ENCODE results near the gene C2.

C2 gene

DNA sequence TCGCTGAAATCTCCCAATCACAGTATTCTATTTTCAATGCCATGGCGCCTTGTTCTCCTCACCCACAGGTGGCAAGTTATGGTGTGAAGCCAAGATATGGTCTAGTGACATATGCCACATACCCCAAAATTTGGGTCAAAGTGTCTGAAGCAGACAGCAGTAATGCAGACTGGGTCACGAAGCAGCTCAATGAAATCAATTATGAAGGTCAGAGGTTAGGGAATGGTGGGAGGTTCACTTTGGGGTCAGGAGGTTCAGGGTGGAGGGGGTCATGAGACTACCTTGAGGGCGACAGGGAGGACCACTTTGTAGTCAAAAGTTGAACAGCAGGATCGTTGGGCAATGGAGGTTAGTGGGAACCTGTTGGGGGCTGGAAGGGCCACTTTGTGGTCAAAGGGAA lies 20.8 kb downstream of the C2 start:
- ATAC-seq, result no peak
- TF ChIP-seq ESRRG (CRISPR knock-in tag; IDR thresholded peaks at IDR 0.05), result no peak
- TF ChIP-seq ZFP3 (CRISPR knock-in tag; IDR thresholded peaks at IDR 0.05), result no peak
- no peak for TF ChIP-seq RARB (CRISPR knock-in tag; IDR thresholded peaks at IDR 0.05)
- no peak for TF ChIP-seq ZC3H10 (CRISPR knock-in tag; IDR thresholded peaks at IDR 0.05)
- TF ChIP-seq, protein P1, sequence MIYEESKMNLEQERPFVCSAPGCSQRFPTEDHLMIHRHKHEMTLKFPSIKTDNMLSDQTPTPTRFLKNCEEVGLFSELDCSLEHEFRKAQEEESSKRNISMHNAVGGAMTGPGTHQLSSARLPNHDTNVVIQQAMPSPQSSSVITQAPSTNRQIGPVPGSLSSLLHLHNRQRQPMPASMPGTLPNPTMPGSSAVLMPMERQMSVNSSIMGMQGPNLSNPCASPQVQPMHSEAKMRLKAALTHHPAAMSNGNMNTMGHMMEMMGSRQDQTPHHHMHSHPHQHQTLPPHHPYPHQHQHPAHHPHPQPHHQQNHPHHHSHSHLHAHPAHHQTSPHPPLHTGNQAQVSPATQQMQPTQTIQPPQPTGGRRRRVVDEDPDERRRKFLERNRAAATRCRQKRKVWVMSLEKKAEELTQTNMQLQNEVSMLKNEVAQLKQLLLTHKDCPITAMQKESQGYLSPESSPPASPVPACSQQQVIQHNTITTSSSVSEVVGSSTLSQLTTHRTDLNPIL (CRISPR knock-in tag; IDR thresholded peaks at IDR 0.05; ENCODE audit: low read depth), result no peak
- TF ChIP-seq PATZ1 (CRISPR knock-in tag; IDR thresholded peaks at IDR 0.05; ENCODE audit: borderline replicate concordance), result no peak
- no peak for TF ChIP-seq PPARA (CRISPR knock-in tag; IDR thresholded peaks at IDR 0.05; ENCODE audit: borderline replicate concordance)
- no peak for TF ChIP-seq ZNF70 (CRISPR knock-in tag; IDR thresholded peaks at IDR 0.05)
- TF ChIP-seq, protein P2, sequence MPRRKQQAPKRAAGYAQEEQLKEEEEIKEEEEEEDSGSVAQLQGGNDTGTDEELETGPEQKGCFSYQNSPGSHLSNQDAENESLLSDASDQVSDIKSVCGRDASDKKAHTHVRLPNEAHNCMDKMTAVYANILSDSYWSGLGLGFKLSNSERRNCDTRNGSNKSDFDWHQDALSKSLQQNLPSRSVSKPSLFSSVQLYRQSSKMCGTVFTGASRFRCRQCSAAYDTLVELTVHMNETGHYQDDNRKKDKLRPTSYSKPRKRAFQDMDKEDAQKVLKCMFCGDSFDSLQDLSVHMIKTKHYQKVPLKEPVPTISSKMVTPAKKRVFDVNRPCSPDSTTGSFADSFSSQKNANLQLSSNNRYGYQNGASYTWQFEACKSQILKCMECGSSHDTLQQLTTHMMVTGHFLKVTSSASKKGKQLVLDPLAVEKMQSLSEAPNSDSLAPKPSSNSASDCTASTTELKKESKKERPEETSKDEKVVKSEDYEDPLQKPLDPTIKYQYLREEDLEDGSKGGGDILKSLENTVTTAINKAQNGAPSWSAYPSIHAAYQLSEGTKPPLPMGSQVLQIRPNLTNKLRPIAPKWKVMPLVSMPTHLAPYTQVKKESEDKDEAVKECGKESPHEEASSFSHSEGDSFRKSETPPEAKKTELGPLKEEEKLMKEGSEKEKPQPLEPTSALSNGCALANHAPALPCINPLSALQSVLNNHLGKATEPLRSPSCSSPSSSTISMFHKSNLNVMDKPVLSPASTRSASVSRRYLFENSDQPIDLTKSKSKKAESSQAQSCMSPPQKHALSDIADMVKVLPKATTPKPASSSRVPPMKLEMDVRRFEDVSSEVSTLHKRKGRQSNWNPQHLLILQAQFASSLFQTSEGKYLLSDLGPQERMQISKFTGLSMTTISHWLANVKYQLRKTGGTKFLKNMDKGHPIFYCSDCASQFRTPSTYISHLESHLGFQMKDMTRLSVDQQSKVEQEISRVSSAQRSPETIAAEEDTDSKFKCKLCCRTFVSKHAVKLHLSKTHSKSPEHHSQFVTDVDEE (CRISPR knock-in tag; IDR thresholded peaks at IDR 0.05), result no peak
- no peak for TF ChIP-seq CSDC2 (CRISPR knock-in tag; IDR thresholded peaks at IDR 0.05)
- TF ChIP-seq ZNF565 (CRISPR knock-in tag; conservative IDR thresholded peaks at IDR 0.05; ENCODE audit: low read depth), result no peak
- no peak for TF ChIP-seq GLIS3 (CRISPR knock-in tag; IDR thresholded peaks at IDR 0.05)

DNA sequence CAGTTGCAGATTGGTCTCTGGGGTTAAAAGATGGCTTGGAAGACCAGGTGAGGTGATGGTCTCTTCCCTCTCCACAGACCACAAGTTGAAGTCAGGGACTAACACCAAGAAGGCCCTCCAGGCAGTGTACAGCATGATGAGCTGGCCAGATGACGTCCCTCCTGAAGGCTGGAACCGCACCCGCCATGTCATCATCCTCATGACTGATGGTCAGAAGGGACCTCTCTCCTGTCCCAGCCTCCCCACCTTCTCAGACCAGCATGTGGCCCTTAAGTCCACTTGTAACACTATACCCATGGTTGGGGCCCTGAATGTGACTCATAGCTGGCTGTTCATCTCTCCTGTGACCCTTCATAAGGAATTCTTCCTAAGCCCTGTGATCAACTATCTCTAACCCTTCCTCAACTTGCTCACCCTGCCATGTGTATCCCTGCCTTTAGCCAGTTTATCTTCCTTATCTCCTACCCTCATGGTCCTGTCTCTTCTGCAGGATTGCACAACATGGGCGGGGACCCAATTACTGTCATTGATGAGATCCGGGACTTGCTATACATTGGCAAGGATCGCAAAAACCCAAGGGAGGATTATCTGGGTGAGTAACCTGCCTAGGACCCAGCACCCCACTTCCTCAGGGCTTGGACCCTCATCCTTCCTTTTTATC lies 21.4 kb downstream of the C2 start:
- TF ChIP-seq TCF4 (CRISPR knock-in tag; IDR thresholded peaks at IDR 0.05; ENCODE audit: borderline replicate concordance), result no peak
- no peak for TF ChIP-seq SNAI2 (CRISPR knock-in tag; IDR thresholded peaks at IDR 0.05)
- TF ChIP-seq RARB (CRISPR knock-in tag; IDR thresholded peaks at IDR 0.05), result no peak
- no peak for TF ChIP-seq ZC3H10 (CRISPR knock-in tag; IDR thresholded peaks at IDR 0.05)
- no peak for ATAC-seq

DNA sequence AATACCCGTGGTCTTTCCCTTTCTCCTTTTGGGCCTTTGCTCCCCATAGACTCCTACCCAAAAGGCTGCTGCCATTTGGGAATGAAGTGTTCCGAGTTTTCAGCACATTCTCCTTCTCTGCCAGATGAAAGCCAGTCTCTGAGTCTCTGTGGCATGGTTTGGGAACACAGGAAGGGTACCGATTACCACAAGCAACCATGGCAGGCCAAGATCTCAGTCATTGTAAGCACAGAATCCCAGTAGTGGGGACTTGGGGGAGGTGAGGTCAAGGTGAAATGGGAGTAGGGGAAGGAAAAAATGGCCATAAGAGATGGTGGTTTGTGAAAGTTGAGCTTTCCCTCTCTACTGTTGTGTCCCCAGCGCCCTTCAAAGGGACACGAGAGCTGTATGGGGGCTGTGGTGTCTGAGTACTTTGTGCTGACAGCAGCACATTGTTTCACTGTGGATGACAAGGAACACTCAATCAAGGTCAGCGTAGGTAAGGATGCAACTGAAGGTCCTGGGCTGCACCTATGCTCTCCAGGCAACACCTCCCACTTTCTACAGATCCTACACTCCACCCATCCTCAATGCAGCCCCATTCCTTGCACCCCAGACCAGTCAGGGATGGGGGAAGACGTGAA lies 22.5 kb downstream of the C2 start:
- TF ChIP-seq ZNF8 (CRISPR knock-in tag; IDR thresholded peaks at IDR 0.05) (no peak), ZFP30 (CRISPR knock-in tag; IDR thresholded peaks at IDR 0.05) (no peak), ZNF70 (CRISPR knock-in tag; IDR thresholded peaks at IDR 0.05) (no peak), PPARA (CRISPR knock-in tag; IDR thresholded peaks at IDR 0.05; ENCODE audit: borderline replicate concordance) (no peak), RARB (CRISPR knock-in tag; IDR thresholded peaks at IDR 0.05) (no peak), PATZ1 (CRISPR knock-in tag; IDR thresholded peaks at IDR 0.05; ENCODE audit: borderline replicate concordance) (no peak), GLIS3 (CRISPR knock-in tag; IDR thresholded peaks at IDR 0.05) (no peak), ZC3H10 (CRISPR knock-in tag; IDR thresholded peaks at IDR 0.05) (no peak), CSRNP3 (CRISPR knock-in tag; IDR thresholded peaks at IDR 0.05) (no peak), ISL1 (CRISPR knock-in tag; IDR thresholded peaks at IDR 0.05) (no peak), SNAI2 (CRISPR knock-in tag; IDR thresholded peaks at IDR 0.05) (no peak), OSR1 (CRISPR knock-in tag; IDR thresholded peaks at IDR 0.05) (no peak)
- TF ChIP-seq, protein P1 (CRISPR knock-in tag; IDR thresholded peaks at IDR 0.05; ENCODE audit: low read depth), result no peak
- TF ChIP-seq, protein P2 (CRISPR knock-in tag; IDR thresholded peaks at IDR 0.05), result no peak
- ATAC-seq, result no peak

Data from SK-N-SH treated with all-trans-retinoic acid at 6 μM for 48 hours (cell line).